GM10266 (cell line): ENCODE results near the gene SPSB1.

Experiments
- DNase-seq: peaks from one replicate; pipeline ENCODE4 v3.0.0; 2012; ENCODE audit errors: extremely low spot score
- CTCF ChIP-seq: IDR thresholded peaks from 2 replicates; pipeline ENCODE4 v1.5.1; 2012; ENCODE audit warnings: mild to moderate bottlenecking, low read depth; ENCODE audit not compliant: control insufficient read depth, insufficient read depth; ENCODE audit errors: missing control alignments

The SPSB1 gene

GRCh38 chr1:9319789-9320519, 27.3 kb downstream of the SPSB1 start:
- DNase-seq = no peak
- TF ChIP-seq CTCF = no peak

DNA sequence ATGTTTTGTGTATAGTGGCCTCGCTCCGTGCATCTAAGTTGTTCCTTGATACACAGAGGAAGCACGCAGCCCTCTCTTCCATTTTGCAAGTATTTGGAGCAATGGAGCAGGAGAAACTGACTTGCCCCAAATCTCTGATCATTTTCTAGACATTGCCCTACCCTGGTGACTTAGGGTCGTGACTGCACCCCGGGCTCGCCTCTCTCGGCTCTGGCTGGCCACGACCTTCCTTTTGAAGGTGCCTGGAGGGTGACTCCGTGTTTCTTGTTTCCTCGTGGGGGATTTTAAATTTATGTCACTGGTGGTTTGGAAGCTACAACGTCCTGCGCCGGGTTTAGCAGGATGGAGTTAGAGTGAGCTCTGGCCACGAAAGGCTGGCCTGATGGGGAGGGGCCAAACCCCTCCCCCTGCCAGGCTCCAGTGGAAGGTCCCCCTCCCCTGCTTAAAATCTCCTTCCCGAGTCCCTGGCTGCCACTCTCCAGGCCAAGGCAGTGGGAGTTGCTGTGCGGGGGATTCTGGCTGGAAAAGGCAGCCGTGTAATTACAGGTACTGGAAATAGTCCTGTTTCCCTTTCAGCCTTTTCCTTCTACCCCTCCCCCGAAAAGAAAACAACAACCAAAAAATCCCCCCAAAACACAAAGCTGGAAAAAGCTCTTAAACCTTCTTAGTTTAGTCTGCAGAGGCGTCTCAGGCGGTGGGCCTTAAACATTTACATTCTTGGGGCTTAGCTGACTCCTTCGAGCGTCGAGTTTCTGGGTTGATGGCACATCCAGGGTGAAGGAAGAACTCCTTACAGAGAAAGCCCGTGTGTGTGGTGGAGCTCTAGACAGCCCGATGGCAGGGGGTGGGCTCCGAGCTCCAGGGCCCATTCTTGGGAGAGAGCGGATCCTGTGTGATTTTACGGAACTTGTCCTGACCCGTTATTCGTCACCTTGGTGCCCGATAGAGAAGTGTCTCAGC, 28.1 kb downstream of the SPSB1 start:
- no peak for TF ChIP-seq CTCF
- no peak for DNase-seq

DNA sequence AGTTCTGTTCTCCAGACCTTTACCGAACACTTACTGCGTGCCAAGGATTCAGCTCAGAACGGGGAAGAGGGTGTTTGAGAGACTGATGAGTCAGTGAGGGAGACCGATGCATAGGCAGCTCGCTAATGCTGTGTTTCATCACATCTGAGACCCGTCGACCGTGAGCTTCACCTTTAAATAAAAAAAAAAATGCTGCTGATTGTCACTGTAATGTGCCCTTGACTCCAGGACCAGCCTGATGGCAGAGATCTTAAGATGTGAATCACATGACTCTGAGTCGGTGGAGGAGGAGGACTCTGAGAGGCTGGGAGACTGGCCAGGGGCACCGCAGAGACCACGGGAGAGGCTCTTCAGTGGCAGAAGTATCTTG, 28.8 kb downstream of the SPSB1 start:
- no peak for DNase-seq
- no peak for TF ChIP-seq CTCF

DNA sequence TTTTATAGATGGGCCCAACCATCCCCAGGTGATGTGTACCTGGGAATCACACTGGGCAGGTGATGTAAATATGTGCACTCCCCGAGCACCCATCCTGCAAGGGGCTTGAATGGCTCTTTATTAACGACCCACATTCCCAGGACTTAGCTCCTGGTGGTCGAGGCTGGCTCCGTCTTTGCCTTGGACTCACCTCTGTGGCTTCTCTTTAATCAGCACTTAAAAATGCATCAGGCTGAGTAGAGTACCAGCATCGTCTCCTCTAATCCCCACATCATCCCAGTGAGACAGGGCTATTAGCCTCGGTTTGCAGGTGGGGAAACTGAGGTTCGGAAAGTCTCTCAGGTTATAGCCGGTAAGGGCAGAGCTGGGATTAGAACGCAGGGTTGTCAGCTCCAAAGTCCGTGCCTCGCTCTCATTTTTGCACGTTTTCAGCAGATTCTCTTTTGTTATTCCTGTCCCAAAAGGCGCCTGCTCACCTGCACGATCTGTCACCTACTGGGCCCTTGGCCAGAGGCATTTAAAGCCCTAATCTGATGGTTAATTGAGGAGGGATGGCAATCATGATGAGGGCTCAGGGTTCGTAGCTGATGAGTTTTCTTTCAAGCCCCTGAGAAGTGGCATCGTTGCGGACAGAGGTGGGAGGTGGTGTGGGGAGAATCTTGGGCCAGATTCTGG, 29.4 kb downstream of the SPSB1 start:
- DNase-seq = no peak
- TF ChIP-seq CTCF = no peak

- DNase-seq = no peak
- TF ChIP-seq CTCF = no peak
These were observed 30.1 kb downstream of the SPSB1 start for GRCh38 chr1:9322661-9323244.

- no peak for DNase-seq
- TF ChIP-seq CTCF = no peak
These were observed 31.8 kb downstream of the SPSB1 start for GRCh38 chr1:9324246-9325096.
